ENCODE results near the gene ZNF215. TPM values are rescaled to one million over a fixed set of nuclear protein-coding genes. Genes with fewer than 3 reads are reported as not detected.

ZNF215 gene
- total and polyA plus RNA-seq, 2 of the 13 experiments (the other 11 are each of a cell fraction or from before 2014, with no cell fraction given): not detected

- no peak for TF ChIP-seq BCLAF1 (IDR thresholded peaks at IDR 0.05)
- TF ChIP-seq TEF (CRISPR knock-in tag; IDR thresholded peaks at IDR 0.05): no peak
- no peak for TF ChIP-seq FOXO4 (CRISPR knock-in tag; conservative IDR thresholded peaks at IDR 0.05)
- no peak for TF ChIP-seq KLF16 (CRISPR knock-in tag; IDR thresholded peaks at IDR 0.05)
Measured at GRCh38 chr11:6888830-6889229, 37.4 kb upstream of the ZNF215 start (continued).

GRCh38 chr11:6889835-6890234 lies 36.4 kb upstream of the ZNF215 start:
- Histone ChIP-seq H3K79me2 (ENCODE audit: insufficient read depth, low read length) (no peaks in the 10 kb centered on the region), H3K4me3 (replicated peaks in 1 of 3; ENCODE audit: insufficient read depth in 1 of 3, low read depth in 2 of 3, low read length in 3 of 3) (no peak overlapping the region), H3K9me3 (ENCODE audit: low read length) (no peaks in the 10 kb centered on the region), H3K36me3 (replicated peaks in 1 of 2; ENCODE audit: control insufficient read depth in 1 of 2, insufficient read depth in 2 of 2, low read length in 2 of 2) (no peaks in the 10 kb centered on the region), H3K9ac (ENCODE audit: insufficient read depth, low read depth, low read length) (no peak overlapping the region), H3K4me1 (ENCODE audit: insufficient read depth, low read length) (no peaks in the 10 kb centered on the region), H4K20me1 (ENCODE audit: insufficient read depth, low read length) (no peaks in the 10 kb centered on the region), H2AFZ (ENCODE audit: low read length) (no peak overlapping the region), H3K4me2 (ENCODE audit: low read depth, low read length) (no peak overlapping the region), H3K27ac (ENCODE audit: extremely low read length, insufficient read depth, low read length) (no peak overlapping the region), H3K27me3 (ENCODE audit: control insufficient read depth in 1 of 2, insufficient read depth in 2 of 2, low read length in 2 of 2) (no peaks in the 10 kb centered on the region)
- intact Hi-C loops (cut with micrococcal nuclease; ENCODE audit: unreplicated experiment): no loop called here
- CTCF ChIA-PET (ENCODE audit: low intra/inter-chr PET ratio, low total read pairs): no interaction called here
- in situ Hi-C loops (cut with HindIII; ENCODE audit: extremely low pct_ligation_motif_present, low pct_unique_long_range_greater_than_20kb): no loop called here
- POLR2A ChIA-PET: no interaction called here
- ATAC-seq (no peak), FAIRE-seq (no peak), DNase-seq (ENCODE audit: low spot score) (no peak)
- WGBS (ENCODE audit: low lambda C conversion rate): 0% methylated on average over 1 of the region's 1 CpG
- no peak for TF ChIP-seq ZNF34 (CRISPR knock-in tag; IDR thresholded peaks at IDR 0.05; ENCODE audit: borderline replicate concordance)
- TF ChIP-seq ZNF652 (CRISPR knock-in tag; IDR thresholded peaks at IDR 0.05; ENCODE audit: borderline replicate concordance, low read depth): no peak
- no peak for TF ChIP-seq TRIM22 (IDR thresholded peaks at IDR 0.05)
- TF ChIP-seq SMAD1 (CRISPR knock-in tag; IDR thresholded peaks at IDR 0.05; ENCODE audit: borderline replicate concordance, low read depth): no peak
- TF ChIP-seq KLF9 (CRISPR knock-in tag; IDR thresholded peaks at IDR 0.05; ENCODE audit: low read depth): no peak
- TF ChIP-seq TIGD3 (CRISPR knock-in tag; IDR thresholded peaks at IDR 0.05; ENCODE audit: borderline replicate concordance): no peak
- no peak for TF ChIP-seq ZNF143 (CRISPR knock-in tag; IDR thresholded peaks at IDR 0.05)
- BruUV-seq (replicated peaks): no TSS peak

All from HepG2 (cell line).